HepG2 (cell line): ENCODE results near the gene PEMT. TPM values are rescaled to one million over a fixed set of nuclear protein-coding genes. Genes with fewer than 3 reads are reported as not detected.

Source experiments
- ARID2 ChIP-seq: sonication (generic); formaldehyde crosslinking; IDR thresholded peaks from 2 replicates; pipeline ENCODE4 v1.8.1; 2022; ENCODE audit warnings: mild to moderate bottlenecking, missing genetic modification reagents, borderline replicate concordance
- CREB1 ChIP-seq, 2 experiments: fragments of 450-650 bp in 1 of 2; IDR thresholded peaks; 2 replicates each; pipeline ENCODE4 v1.6.1; 2016 to 2017; ENCODE audit warnings: control low read depth in 1 of 2, mild to moderate bottlenecking in 1 of 2, missing compliant biosample characterization in 1 of 2, missing genetic modification characterization in 1 of 2
- EP300 ChIP-seq, 3 experiments: sonication (generic) in 1 of 3; formaldehyde crosslinking in 1 of 3; IDR thresholded peaks; 2 replicates each; pipeline versions ENCODE4 v1.5.1 to v1.6.1; 2011 to 2020; ENCODE audit warnings: low read depth in 2 of 3, low read length in 2 of 3, borderline replicate concordance in 1 of 3, improper control_type of control experiment in 1 of 3, mild to moderate bottlenecking in 1 of 3, missing genetic modification reagents in 1 of 3, moderate library complexity in 1 of 3
- HDAC1 ChIP-seq: sonication (generic); formaldehyde crosslinking; IDR thresholded peaks from 2 replicates; pipeline ENCODE4 v1.5.1; 2020; ENCODE audit warnings: mild to moderate bottlenecking, missing genetic modification reagents
- HNRNPUL1 ChIP-seq: fragments of 200-400 bp; formaldehyde crosslinking; IDR thresholded peaks from 2 replicates; pipeline ENCODE4 v1.6.1; 2017; ENCODE audit warnings: low read depth, mild to moderate bottlenecking, low read length, moderate library complexity
- NFATC3 ChIP-seq: sonication (generic); formaldehyde crosslinking; IDR thresholded peaks from 2 replicates; pipeline ENCODE4 v1.5.1; 2020; ENCODE audit warnings: mild to moderate bottlenecking, missing genetic modification reagents
- NR2F6 ChIP-seq, 2 experiments: IDR thresholded peaks; 2 replicates each; pipeline ENCODE4 v1.6.1; 2016; ENCODE audit warnings: antibody characterized with exemption in 1 of 2, mild to moderate bottlenecking in 1 of 2
- ONECUT2 ChIP-seq: sonication (generic); formaldehyde crosslinking; IDR thresholded peaks from 2 replicates; pipeline ENCODE4 v1.4.0; 2020; ENCODE audit warnings: missing genetic modification reagents
- PHF21A ChIP-seq: sonication (generic); formaldehyde crosslinking; IDR thresholded peaks from 2 replicates; pipeline ENCODE4 v1.5.0; 2020; ENCODE audit warnings: mild to moderate bottlenecking, missing genetic modification reagents
- RAD51 ChIP-seq: fragments of 450-650 bp; IDR thresholded peaks from 2 replicates; pipeline ENCODE4 v1.6.1; 2016; ENCODE audit warnings: borderline replicate concordance
- RARG ChIP-seq: sonication (generic); formaldehyde crosslinking; IDR thresholded peaks from 2 replicates; pipeline ENCODE4 v1.4.0; 2020; ENCODE audit warnings: low read depth, mild to moderate bottlenecking, missing genetic modification reagents
- SP4 ChIP-seq: sonication (generic); formaldehyde crosslinking; IDR thresholded peaks from 2 replicates; pipeline ENCODE4 v1.8.1; 2023; ENCODE audit warnings: mild to moderate bottlenecking, missing genetic modification reagents
- TOE1 ChIP-seq: sonication (generic); formaldehyde crosslinking; IDR thresholded peaks from 2 replicates; pipeline ENCODE4 v1.4.0; 2020; ENCODE audit warnings: mild to moderate bottlenecking, missing genetic modification reagents
- ZBTB20 ChIP-seq: sonication (generic); formaldehyde crosslinking; IDR thresholded peaks from 2 replicates; pipeline ENCODE4 v1.8.1; 2023; ENCODE audit warnings: missing genetic modification reagents, low read depth, mild to moderate bottlenecking, borderline replicate concordance
- ZBTB42 ChIP-seq: sonication (generic); formaldehyde crosslinking; IDR thresholded peaks from 2 replicates; pipeline ENCODE4 v1.5.0; 2020; ENCODE audit warnings: mild to moderate bottlenecking, missing genetic modification reagents
- ZKSCAN8 ChIP-seq: IDR thresholded peaks from 2 replicates; pipeline ENCODE4 v1.6.1; 2016; ENCODE audit warnings: borderline replicate concordance, missing genetic modification reagents, missing compliant biosample characterization
- ZNF30 ChIP-seq: sonication (generic); formaldehyde crosslinking; IDR thresholded peaks from 2 replicates; pipeline ENCODE4 v1.5.0; 2020; ENCODE audit warnings: mild to moderate bottlenecking, missing genetic modification reagents
- ZNF557 ChIP-seq: sonication (generic); formaldehyde crosslinking; IDR thresholded peaks from 2 replicates; pipeline ENCODE4 v1.4.0; 2020; ENCODE audit warnings: missing genetic modification reagents
- ZNF570 ChIP-seq: sonication (generic); formaldehyde crosslinking; IDR thresholded peaks from 2 replicates; pipeline ENCODE4 v1.4.0; 2020; ENCODE audit warnings: mild to moderate bottlenecking, missing genetic modification reagents, borderline replicate concordance
- ZNF724P ChIP-seq: sonication (generic); formaldehyde crosslinking; IDR thresholded peaks from 2 replicates; pipeline ENCODE4 v1.8.0; 2022; ENCODE audit warnings: missing genetic modification reagents, borderline replicate concordance
- polyA plus RNA-seq, 8 experiments: library from polyadenylated mRNA; depleted of rRNA in 3 of 8; stranded (reverse) in 7 of 8; unstranded in 1 of 8; fragments of >200 nt; fragmentation: Illumina TruSeq in 4 of 8; extraction: Trizol in 4 of 8; gene quantifications; 2 replicates each; pipeline versions ENCODE4 v1.2.1 to v1.2.3, GENCODE V29; 2011 to 2016; ENCODE audit warnings: low read depth in 4 of 8, missing spikeins in 1 of 8, mixed read lengths in 1 of 8; ENCODE audit not compliant: insufficient read depth in 1 of 8
- total RNA-seq, 5 experiments: library from RNA; depleted of rRNA; stranded (reverse); fragments of >200 nt; fragmentation: Illumina TruSeq; extraction: Trizol; gene quantifications; 2 replicates each; pipeline ENCODE4 v1.2.3, GENCODE V29; 2016; ENCODE audit warnings: low read depth in 1 of 5
- TF ChIP-seq, protein P1 (sequence below): sonication (generic); formaldehyde crosslinking; IDR thresholded peaks from 2 replicates; pipeline ENCODE4 v1.8.1; 2022; ENCODE audit warnings: mild to moderate bottlenecking, missing genetic modification reagents
- TF ChIP-seq, protein P2 (sequence below): sonication (generic); formaldehyde crosslinking; IDR thresholded peaks from 2 replicates; pipeline ENCODE4 v1.9.0; 2022; ENCODE audit warnings: low read depth, missing genetic modification reagents
- TF ChIP-seq, protein P3 (sequence below): sonication (generic); formaldehyde crosslinking; IDR thresholded peaks from 2 replicates; pipeline ENCODE4 v1.5.0; 2020; ENCODE audit warnings: missing genetic modification reagents, mild to moderate bottlenecking, borderline replicate concordance
- TF ChIP-seq, protein P4 (sequence below): sonication (generic); formaldehyde crosslinking; IDR thresholded peaks from 2 replicates; pipeline ENCODE4 v1.5.0; 2020; ENCODE audit warnings: missing genetic modification reagents, mild to moderate bottlenecking, borderline replicate concordance
- TF ChIP-seq, protein P5 (sequence below): sonication (generic); IDR thresholded peaks from 2 replicates; pipeline ENCODE4 v1.6.1; 2016; ENCODE audit warnings: low read depth, borderline replicate concordance

Gene PEMT
- total and polyA plus RNA-seq, 2 of the 13 experiments (the other 11 are each of a cell fraction or from before 2014, with no cell fraction given), result 31.7 to 43.6 TPM

GRCh38 chr17:17570140-17570797, 21.2 kb downstream of the PEMT start (continued):
- TF ChIP-seq ZNF30 (CRISPR knock-in tag) (no peak), HDAC1 (CRISPR knock-in tag) (peak; percentile 5), ZBTB42 (CRISPR knock-in tag) (no peak), ZNF724P (no peak), ZNF557 (CRISPR knock-in tag) (no peak), PHF21A (CRISPR knock-in tag) (no peak), RARG (no peak), TOE1 (no peak), RAD51 (no peak), HNRNPUL1 (no peak), ZBTB20 (CRISPR knock-in tag) (no peak), ZKSCAN8 (CRISPR knock-in tag) (no peak), ONECUT2 (CRISPR knock-in tag) (no peak), EP300 (IDR thresholded peaks at IDR 0.05; ENCODE audit: low read depth in 2 of 2, low read length in 2 of 2) (no peak), EP300 (CRISPR knock-in tag; IDR thresholded peaks at IDR 0.05; ENCODE audit: borderline replicate concordance) (no peak), NFATC3 (CRISPR knock-in tag) (no peak), ARID2 (CRISPR knock-in tag) (no peak), NR2F6 (IDR thresholded peaks at IDR 0.05) (no peak), NR2F6 (CRISPR knock-in tag; IDR thresholded peaks at IDR 0.05) (0 out of 2 replicates have a peak, but pooled peaks have one; percentile 25), CREB1 (IDR thresholded peaks at IDR 0.05) (no peak), CREB1 (CRISPR knock-in tag; IDR thresholded peaks at IDR 0.05) (no peak), ZNF570 (no peak), SP4 (no peak; the same call in 1 of the 2 replicates)
- TF ChIP-seq, protein P1, sequence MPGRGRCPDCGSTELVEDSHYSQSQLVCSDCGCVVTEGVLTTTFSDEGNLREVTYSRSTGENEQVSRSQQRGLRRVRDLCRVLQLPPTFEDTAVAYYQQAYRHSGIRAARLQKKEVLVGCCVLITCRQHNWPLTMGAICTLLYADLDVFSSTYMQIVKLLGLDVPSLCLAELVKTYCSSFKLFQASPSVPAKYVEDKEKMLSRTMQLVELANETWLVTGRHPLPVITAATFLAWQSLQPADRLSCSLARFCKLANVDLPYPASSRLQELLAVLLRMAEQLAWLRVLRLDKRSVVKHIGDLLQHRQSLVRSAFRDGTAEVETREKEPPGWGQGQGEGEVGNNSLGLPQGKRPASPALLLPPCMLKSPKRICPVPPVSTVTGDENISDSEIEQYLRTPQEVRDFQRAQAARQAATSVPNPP (CRISPR knock-in tag), result no peak
- TF ChIP-seq, protein P2, sequence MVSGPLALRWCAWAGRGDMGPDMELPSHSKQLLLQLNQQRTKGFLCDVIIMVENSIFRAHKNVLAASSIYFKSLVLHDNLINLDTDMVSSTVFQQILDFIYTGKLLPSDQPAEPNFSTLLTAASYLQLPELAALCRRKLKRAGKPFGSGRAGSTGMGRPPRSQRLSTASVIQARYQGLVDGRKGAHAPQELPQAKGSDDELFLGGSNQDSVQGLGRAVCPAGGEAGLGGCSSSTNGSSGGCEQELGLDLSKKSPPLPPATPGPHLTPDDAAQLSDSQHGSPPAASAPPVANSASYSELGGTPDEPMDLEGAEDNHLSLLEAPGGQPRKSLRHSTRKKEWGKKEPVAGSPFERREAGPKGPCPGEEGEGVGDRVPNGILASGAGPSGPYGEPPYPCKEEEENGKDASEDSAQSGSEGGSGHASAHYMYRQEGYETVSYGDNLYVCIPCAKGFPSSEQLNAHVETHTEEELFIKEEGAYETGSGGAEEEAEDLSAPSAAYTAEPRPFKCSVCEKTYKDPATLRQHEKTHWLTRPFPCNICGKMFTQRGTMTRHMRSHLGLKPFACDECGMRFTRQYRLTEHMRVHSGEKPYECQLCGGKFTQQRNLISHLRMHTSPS (CRISPR knock-in tag), result peak; percentile 35; the same call in 1 of the 2 replicates
- TF ChIP-seq, protein P3, sequence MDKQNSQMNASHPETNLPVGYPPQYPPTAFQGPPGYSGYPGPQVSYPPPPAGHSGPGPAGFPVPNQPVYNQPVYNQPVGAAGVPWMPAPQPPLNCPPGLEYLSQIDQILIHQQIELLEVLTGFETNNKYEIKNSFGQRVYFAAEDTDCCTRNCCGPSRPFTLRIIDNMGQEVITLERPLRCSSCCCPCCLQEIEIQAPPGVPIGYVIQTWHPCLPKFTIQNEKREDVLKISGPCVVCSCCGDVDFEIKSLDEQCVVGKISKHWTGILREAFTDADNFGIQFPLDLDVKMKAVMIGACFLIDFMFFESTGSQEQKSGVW (CRISPR knock-in tag), result no peak
- TF ChIP-seq, protein P4, sequence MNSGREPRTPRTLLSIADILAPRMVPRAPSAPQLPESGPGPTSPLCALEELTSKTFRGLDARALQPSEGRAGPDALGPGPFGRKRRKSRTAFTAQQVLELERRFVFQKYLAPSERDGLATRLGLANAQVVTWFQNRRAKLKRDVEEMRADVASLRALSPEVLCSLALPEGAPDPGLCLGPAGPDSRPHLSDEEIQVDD (CRISPR knock-in tag), result no peak
- TF ChIP-seq, protein P5, sequence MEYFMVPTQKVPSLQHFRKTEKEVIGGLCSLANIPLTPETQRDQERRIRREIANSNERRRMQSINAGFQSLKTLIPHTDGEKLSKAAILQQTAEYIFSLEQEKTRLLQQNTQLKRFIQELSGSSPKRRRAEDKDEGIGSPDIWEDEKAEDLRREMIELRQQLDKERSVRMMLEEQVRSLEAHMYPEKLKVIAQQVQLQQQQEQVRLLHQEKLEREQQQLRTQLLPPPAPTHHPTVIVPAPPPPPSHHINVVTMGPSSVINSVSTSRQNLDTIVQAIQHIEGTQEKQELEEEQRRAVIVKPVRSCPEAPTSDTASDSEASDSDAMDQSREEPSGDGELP, result no peak
